SIG-M5 treated with dmso at 0.1 percent for 504 hours (cell line): Measurements from ENCODE around the gene NR2C2AP.
"Not testable (repeated sequence)": the region's sequence is repeated elsewhere in the genome, so short reads cannot be mapped to it uniquely, and the experiment has no call there.

Experiments
- DNase-seq: peaks from one replicate; lab custom pipeline; 2025; ENCODE audit not compliant: unreplicated experiment; lab: John Stamatoyannopoulos, UW

NR2C2AP gene

GRCh38 chr19:19203012-19203856 is at the start of gene NR2C2AP:
TSS of gene NR2C2AP (minus strand) at chr19:19203414. CDS start at chr19:19203060, 354 bp downstream.
- peak; percentile 88 for DNase-seq

GRCh38 chr19:19250196-19250801 is 47.1 kb upstream of the NR2C2AP start:
- DNase-seq = no peak

- no peak for DNase-seq
These were observed 37.3 kb upstream of the NR2C2AP start for GRCh38 chr19:19240476-19240875.

GRCh38 chr19:19239675-19240074 is 36.5 kb upstream of the NR2C2AP start:
- no peak for DNase-seq

GRCh38 chr19:19238126-19238894 is 35.1 kb upstream of the NR2C2AP start:
- no peak for DNase-seq

GRCh38 chr19:19236173-19236572 is 33.0 kb upstream of the NR2C2AP start:
- no peak for DNase-seq

GRCh38 chr19:19234220-19234816 is 31.1 kb upstream of the NR2C2AP start:
- no peak for DNase-seq

- no peak for DNase-seq
These were observed 29.1 kb upstream of the NR2C2AP start for GRCh38 chr19:19232261-19232721.

- DNase-seq = no peak
These were observed 27.8 kb upstream of the NR2C2AP start for GRCh38 chr19:19230999-19231398.

- DNase-seq = no peak
These were observed 26.5 kb upstream of the NR2C2AP start for GRCh38 chr19:19229701-19230100.

GRCh38 chr19:19227217-19227616 is 24.0 kb upstream of the NR2C2AP start:
- no peak for DNase-seq

- DNase-seq = no peak
These were observed 23.4 kb upstream of the NR2C2AP start for GRCh38 chr19:19226663-19227062.

GRCh38 chr19:19226204-19226603 is 23.0 kb upstream of the NR2C2AP start:
- DNase-seq = no peak

- DNase-seq = peak; percentile 70
These were observed 21.8 kb upstream of the NR2C2AP start for GRCh38 chr19:19224852-19225494.

- no peak for DNase-seq
These were observed 21.1 kb upstream of the NR2C2AP start for GRCh38 chr19:19224150-19224851.

- no peak for DNase-seq
These were observed 20.4 kb upstream of the NR2C2AP start for GRCh38 chr19:19223636-19224035.

- no peak for DNase-seq
These were observed 19.8 kb upstream of the NR2C2AP start for GRCh38 chr19:19223060-19223459.

GRCh38 chr19:19221000-19221399 is 17.8 kb upstream of the NR2C2AP start:
- not testable (repeated sequence) for DNase-seq

GRCh38 chr19:19218911-19219310 is 15.7 kb upstream of the NR2C2AP start:
- no peak for DNase-seq

- no peak for DNase-seq
These were observed 13.9 kb upstream of the NR2C2AP start for GRCh38 chr19:19217099-19217498.
